ENCODE measurements around the gene FAM204A.

DNA sequence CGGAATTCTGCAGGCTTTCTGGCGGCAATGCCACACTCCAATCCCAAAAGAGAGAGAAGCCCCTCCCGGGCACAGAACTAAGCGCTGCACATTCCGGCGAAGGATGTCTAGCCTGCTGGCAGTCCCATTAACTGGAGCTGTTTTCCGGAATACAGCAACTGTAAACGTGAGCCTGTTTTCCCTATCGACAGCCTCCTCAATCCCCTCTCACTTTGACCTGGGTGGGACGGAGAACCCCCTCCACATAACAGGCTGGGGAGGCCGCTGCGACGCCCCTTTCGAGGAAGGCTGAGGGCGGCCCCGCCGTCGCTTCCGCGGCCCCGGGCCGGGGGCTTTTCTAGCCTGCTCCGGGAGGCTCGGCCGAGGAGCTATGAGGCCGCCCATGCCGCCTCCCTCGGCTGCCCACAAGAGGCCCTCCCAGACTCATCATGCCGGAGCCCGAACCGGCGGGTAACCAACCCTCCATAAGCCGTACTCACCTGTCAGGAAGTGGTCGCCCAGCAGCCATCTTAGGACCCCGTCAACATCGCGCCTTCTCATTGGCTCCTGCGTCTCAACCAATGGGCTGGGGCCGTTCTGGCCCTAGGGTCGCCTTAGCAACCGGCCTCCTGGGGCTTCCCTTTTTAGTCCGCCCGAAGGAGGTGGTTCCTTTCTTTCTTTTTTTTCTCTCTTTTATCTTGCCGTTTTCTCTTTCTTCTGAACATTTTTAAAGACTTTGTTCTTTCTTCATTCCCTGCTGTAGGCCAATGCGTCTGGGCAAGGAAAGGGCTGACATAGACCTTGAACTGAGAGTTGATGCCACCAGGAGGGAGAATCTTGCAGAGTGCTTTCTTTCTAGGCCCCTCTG lies at the start of gene FAM204A:
- TF ChIP-seq JUND (CRISPR knock-in tag; IDR thresholded peaks at IDR 0.05) = no peak
- TF ChIP-seq HMG20B (CRISPR knock-in tag; conservative IDR thresholded peaks at IDR 0.05) = no peak
- no peak for TF ChIP-seq ZNF570 (CRISPR knock-in tag; IDR thresholded peaks at IDR 0.05; ENCODE audit: borderline replicate concordance)
